Gastroesophageal sphincter (tissue), 4 donors: Measurements from ENCODE around the gene SELENOS. TPM values are rescaled to one million over a fixed set of nuclear protein-coding genes. Genes with fewer than 3 reads are reported as not detected.

Experiments used
- ATAC-seq: fragments of 150-250 bp; one replicate; pipeline ENCODE4 v1.9.1; 2016; ENCODE audit warnings: mild to moderate bottlenecking, moderate library complexity
- H3K27ac ChIP-seq, 4 donors: fragments of 200-600 bp; sonication (generic) in 3 of 4; 1 replicate in 3 of 4; 2 replicates in 1 of 4; pipeline ENCODE4 v1.5.1; 2016 to 2019
- H3K27me3 ChIP-seq: fragments of 200-600 bp; sonication (generic); one replicate; pipeline ENCODE4 v1.5.1; 2019
- H3K36me3 ChIP-seq, 2 donors: fragments of 200-600 bp; sonication (generic); one replicate each; pipeline ENCODE4 v1.5.1; 2019; ENCODE audit warnings: control low read depth in 1 of 2
- H3K4me1 ChIP-seq, 3 donors: fragments of 200-600 bp; sonication (generic); 1 replicate in 2 of 3; 2 replicates in 1 of 3; pipeline ENCODE4 v1.5.1; 2016 to 2019; ENCODE audit warnings: control low read depth in 2 of 3
- H3K4me3 ChIP-seq, 2 donors: fragments of 200-600 bp; sonication (generic); one replicate each; pipeline ENCODE4 v1.5.1; 2019; ENCODE audit warnings: mild to moderate bottlenecking in 1 of 2, moderate library complexity in 1 of 2
- H3K9me3 ChIP-seq, 3 donors: fragments of 200-600 bp; sonication (generic); one replicate each; pipeline ENCODE4 v1.5.1; 2017 to 2019; ENCODE audit warnings: control low read depth in 2 of 3
- EP300 ChIP-seq: sonication (generic); formaldehyde crosslinking; IDR thresholded peaks from one replicate; pipeline ENCODE4 v1.6.1; 2017; ENCODE audit warnings: antibody characterized with exemption, mild to moderate bottlenecking
- POLR2A ChIP-seq, 2 donors: fragments of 450-650 bp; IDR thresholded peaks; one replicate each; pipeline ENCODE4 v1.6.1; 2017; ENCODE audit warnings: antibody characterized with exemption in 2 of 2, mild to moderate bottlenecking in 2 of 2, moderate library complexity in 1 of 2
- POLR2AphosphoS5 ChIP-seq: sonication (generic); formaldehyde crosslinking; IDR thresholded peaks from one replicate; pipeline ENCODE4 v1.6.1; 2017; ENCODE audit warnings: antibody characterized with exemption
- WGBS, 2 donors: methylation state at CpG; one replicate each; pipeline ENCODE4 v1.1.5; 2018; ENCODE audit warnings: low coverage in 1 of 2; 5-methylcytosine and 5-hydroxymethylcytosine counted together
- total RNA-seq, 4 donors: library from RNA; depleted of rRNA; stranded (reverse); fragments of >200 nt; gene quantifications; one replicate each; pipeline ENCODE4 v1.1.0, GENCODE V29; 2016
- TF ChIP-seq, protein P1 (sequence below), 4 experiments: fragments of 200-600 bp in 2 of 4; fragments of 450-650 bp in 2 of 4; sonication (generic) in 1 of 4; IDR thresholded peaks; one replicate each; pipeline ENCODE4 v1.5.1; 2017 to 2019; ENCODE audit warnings: antibody characterized with exemption in 4 of 4, mild to moderate bottlenecking in 2 of 4, moderate library complexity in 2 of 4

The SELENOS gene
- total RNA-seq, 4 donors from 2014 or later: 56.1 to 75.5 (median 64.5) TPM

DNA sequence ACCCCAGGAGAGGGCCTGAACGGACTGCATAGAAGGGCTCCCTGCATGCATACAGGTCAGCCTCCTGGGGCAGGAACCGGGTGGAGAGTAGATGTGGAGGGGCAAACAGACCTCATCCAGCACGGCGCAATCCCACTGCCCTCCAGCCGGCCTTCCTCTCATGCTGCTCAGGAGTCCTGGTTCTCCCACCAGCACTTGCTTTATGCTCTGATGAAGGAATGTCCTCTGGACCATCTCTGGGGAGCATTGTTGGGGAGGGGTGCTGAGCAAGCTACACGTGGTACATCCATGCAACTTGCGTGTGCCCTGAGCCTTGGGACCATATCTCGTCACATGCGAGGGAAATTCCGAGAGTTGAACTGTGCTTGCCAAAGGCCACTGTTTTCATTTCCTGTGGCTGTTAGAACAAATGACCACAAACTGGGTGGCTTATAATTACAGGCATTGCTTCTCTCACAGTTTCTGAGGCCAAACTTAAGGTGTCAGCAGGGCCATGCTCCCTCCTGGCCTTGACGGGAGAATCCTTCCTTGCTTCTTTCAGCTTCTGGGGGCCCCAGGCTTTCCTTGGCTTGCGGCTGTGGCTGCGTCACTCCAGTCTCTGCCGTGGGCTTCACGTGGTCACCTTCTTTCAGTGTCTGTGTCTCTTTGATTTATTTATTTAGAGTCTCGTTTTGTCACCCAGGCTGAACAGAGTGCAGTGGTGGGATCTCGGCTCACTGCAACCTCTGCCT is 12.2 kb downstream of the SELENOS start:
- peaks cover 0 to 23% (median 0%) of the 10 kb centered on the region in 3 donors for H3K4me1 ChIP-seq
- no peak overlapping the region for H3K4me3 ChIP-seq
- no peak for TF ChIP-seq POLR2A (IDR thresholded peaks at IDR 0.05)
- TF ChIP-seq, protein P1, sequence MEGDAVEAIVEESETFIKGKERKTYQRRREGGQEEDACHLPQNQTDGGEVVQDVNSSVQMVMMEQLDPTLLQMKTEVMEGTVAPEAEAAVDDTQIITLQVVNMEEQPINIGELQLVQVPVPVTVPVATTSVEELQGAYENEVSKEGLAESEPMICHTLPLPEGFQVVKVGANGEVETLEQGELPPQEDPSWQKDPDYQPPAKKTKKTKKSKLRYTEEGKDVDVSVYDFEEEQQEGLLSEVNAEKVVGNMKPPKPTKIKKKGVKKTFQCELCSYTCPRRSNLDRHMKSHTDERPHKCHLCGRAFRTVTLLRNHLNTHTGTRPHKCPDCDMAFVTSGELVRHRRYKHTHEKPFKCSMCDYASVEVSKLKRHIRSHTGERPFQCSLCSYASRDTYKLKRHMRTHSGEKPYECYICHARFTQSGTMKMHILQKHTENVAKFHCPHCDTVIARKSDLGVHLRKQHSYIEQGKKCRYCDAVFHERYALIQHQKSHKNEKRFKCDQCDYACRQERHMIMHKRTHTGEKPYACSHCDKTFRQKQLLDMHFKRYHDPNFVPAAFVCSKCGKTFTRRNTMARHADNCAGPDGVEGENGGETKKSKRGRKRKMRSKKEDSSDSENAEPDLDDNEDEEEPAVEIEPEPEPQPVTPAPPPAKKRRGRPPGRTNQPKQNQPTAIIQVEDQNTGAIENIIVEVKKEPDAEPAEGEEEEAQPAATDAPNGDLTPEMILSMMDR (IDR thresholded peaks at IDR 0.05): no peak
- TF ChIP-seq POLR2AphosphoS5: no peak
- no peak for TF ChIP-seq EP300
- H3K9me3 ChIP-seq: no peaks in the 10 kb centered on the region
- H3K27me3 ChIP-seq: no peaks in the 10 kb centered on the region
- ATAC-seq: no peak
- peaks cover 0 to 15% of the 10 kb centered on the region in 2 donors for H3K36me3 ChIP-seq
- 72 to 91% methylated on average over 4 to 16 of the region's 17 CpGs for WGBS, 2 donors
- no peak overlapping the region for H3K27ac ChIP-seq

DNA sequence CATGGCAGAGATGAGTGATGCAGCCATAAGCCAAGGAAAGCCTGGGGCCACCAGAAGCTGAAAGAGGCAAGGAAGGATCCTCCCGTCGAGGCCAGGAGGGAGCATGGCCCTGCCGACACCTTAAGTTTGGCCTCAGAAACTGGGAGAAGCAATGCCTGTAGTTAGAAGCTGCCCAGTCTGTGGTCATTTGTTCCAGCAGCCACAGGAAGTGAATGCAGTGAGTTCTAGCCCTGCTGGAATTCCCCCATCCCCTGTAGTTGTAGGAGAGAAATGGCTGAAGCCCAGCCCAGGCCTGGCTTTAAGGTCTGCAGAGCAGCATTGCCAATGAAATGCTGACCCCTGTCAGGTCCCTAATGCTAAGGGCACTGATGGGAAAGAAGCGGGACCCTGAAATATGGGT is 13.3 kb downstream of the SELENOS start:
- Histone ChIP-seq H3K9me3 (no peaks in the 10 kb centered on the region), H3K4me3 (no peak overlapping the region), H3K4me1 (peaks cover 0 to 23% (median 0%) of the 10 kb centered on the region in 3 donors), H3K36me3 (peaks cover 0 to 5% of the 10 kb centered on the region in 2 donors), H3K27ac (no peak overlapping the region), H3K27me3 (no peaks in the 10 kb centered on the region)
- TF ChIP-seq, protein P1 (IDR thresholded peaks at IDR 0.05): no peak
- no peak for TF ChIP-seq POLR2A (IDR thresholded peaks at IDR 0.05)
- no peak for TF ChIP-seq POLR2AphosphoS5
- no peak for TF ChIP-seq EP300
- 50 to 87% methylated on average over 2 to 4 of the region's 4 CpGs for WGBS, 2 donors
- ATAC-seq: no peak

DNA sequence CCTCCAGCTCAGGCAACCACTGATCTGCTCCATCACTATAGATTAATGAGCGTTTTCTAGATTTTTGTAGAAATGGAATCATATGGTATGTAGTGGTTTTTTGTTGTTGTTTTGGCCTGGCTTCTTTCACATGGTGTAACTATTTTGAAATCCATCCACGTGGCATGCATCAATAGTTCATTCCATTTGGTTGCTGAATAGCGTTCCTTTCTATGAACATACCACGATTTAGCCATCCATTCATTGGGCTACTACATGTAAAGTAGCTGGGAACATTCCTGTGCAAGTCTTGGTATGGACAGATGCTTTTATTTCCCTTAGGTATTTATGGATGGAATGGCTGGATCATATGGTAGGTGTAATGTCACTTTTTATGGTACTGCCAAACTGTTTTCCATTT is 14.7 kb downstream of the SELENOS start:
- H3K27ac ChIP-seq: no peak overlapping the region
- H3K36me3 ChIP-seq: no peaks in the 10 kb centered on the region
- TF ChIP-seq, protein P1 (IDR thresholded peaks at IDR 0.05): no peak
- TF ChIP-seq POLR2A (IDR thresholded peaks at IDR 0.05): no peak
- no peak for TF ChIP-seq EP300
- TF ChIP-seq POLR2AphosphoS5: no peak
- H3K27me3 ChIP-seq: no peaks in the 10 kb centered on the region
- H3K9me3 ChIP-seq: no peaks in the 10 kb centered on the region
- 77 to 81% methylated on average over 3 to 4 of the region's 4 CpGs for WGBS, 2 donors
- no peak for ATAC-seq
- peaks cover 0 to 24% (median 0%) of the 10 kb centered on the region in 3 donors for H3K4me1 ChIP-seq
- H3K4me3 ChIP-seq: no peak overlapping the region

DNA sequence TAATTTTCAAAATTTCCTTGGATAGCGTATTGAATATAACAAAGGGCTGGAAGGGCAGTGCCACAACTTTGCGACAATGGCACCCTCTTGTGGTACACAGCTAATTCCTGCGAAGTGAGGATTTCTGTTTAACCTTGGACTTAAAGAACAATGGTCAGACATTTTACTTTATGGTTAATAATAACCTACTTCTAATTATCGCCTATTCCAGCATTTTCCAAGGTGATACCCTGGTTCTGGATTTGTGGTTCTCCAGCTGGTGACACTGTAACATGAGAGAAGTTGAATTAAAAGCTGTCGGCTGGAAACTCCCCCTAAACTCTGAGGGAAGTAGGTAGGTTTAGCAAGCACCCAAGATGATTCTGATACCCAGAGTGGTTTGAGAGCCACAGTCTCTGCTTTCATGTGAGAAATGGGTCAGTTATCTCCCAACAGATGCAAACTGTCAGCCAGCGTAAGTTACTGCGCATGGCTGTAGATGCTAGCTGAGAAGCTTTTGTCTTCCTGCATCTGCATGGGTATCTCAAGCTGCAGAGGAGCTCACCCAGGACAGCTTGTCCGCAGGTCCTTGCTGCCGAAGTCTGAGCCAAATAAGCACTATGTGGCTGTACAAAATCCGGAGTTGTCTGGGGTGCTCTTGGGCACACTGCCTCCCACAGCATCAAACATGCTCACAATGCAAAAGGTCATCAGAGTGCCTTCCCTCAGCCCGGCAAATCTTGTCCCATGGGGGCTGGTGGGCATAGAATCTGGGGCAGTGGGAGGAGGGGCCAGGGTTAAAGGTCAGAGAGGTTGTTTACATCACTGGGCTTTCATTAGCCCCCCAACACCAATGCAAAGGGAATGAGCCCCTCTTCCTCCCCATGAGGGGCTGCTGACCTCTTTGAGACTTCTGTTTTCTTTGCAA is 18.8 kb downstream of the SELENOS start:
- H3K4me1 ChIP-seq: peaks cover 0 to 5% (median 0%) of the 10 kb centered on the region in 3 donors
- ATAC-seq: peak; percentile 45
- no peak for TF ChIP-seq EP300
- no peak for TF ChIP-seq POLR2A (IDR thresholded peaks at IDR 0.05)
- TF ChIP-seq POLR2AphosphoS5: no peak
- TF ChIP-seq, protein P1 (IDR thresholded peaks at IDR 0.05): peak; percentile 80 to 86 (median 84)
- no peaks in the 10 kb centered on the region for H3K27me3 ChIP-seq
- H3K4me3 ChIP-seq: no peak overlapping the region
- no peak overlapping the region for H3K27ac ChIP-seq
- no peaks in the 10 kb centered on the region for H3K36me3 ChIP-seq
- WGBS, 2 donors: 12 to 14% methylated on average over 5 to 9 of the region's 11 CpGs
- no peaks in the 10 kb centered on the region for H3K9me3 ChIP-seq
